A549 (cell line): ENCODE data around the gene ZDHHC9. TPM values are rescaled to one million over a fixed set of nuclear protein-coding genes. Genes with fewer than 3 reads are reported as not detected.

Source experiments
- ATAC-seq, 2 experiments: fragments of 200-7000 bp in 1 of 2; fragments of >200 bp in 1 of 2; cut with Nextera tagmentation in 1 of 2; cut with Tn5 transposase in 1 of 2; 3 replicates each; pipeline versions ENCODE4 v1.8.0 to v1.9.1; 2018 to 2020; ENCODE audit warnings: mild to moderate bottlenecking in 1 of 2, moderate library complexity in 1 of 2
- CTCF ChIA-PET: fragments of 300-600 bp; sonication (Branson Sonifier 250); formaldehyde crosslinking; extraction: SDS; loops from one replicate; lab custom pipeline; 2021; ENCODE audit warnings: antibody characterized with exemption, inconsistent platforms; lab: Yijun Ruan, JAX
- POLR2A ChIA-PET: fragments of 350-600 bp; formaldehyde crosslinking; extraction: SDS; loops from one replicate; lab custom pipeline; 2021; ENCODE audit warnings: antibody characterized with exemption, inconsistent platforms; lab: Yijun Ruan, JAX
- DNase-seq, 2 experiments: peaks; one replicate each; pipeline versions ENCODE4 v3.0.0 to v3.0.0-alpha.2; 2011 to 2016; ENCODE audit warnings: low read depth in 1 of 2, low spot score in 1 of 2
- FAIRE-seq: peaks from 2 replicates; lab custom pipeline; 2011; peaks lifted over from hg19 to GRCh38; lab: Jason Lieb, UNC
- H3K27ac ChIP-seq, 2 experiments: fragments of >200 bp; sonication (Bioruptor Twin); formaldehyde crosslinking; 3 replicates each; pipeline ENCODE4 v1.5.1; 2016 to 2017
- H3K4me1 ChIP-seq: fragments of >200 bp; sonication (Bioruptor Twin); formaldehyde crosslinking; 3 replicates; pipeline ENCODE4 v1.6.1; 2016
- H3K4me2 ChIP-seq: fragments of >200 bp; sonication (Bioruptor Twin); formaldehyde crosslinking; 3 replicates; pipeline ENCODE4 v1.6.1; 2016
- H3K4me3 ChIP-seq: fragments of >200 bp; sonication (Bioruptor Twin); formaldehyde crosslinking; 3 replicates; pipeline ENCODE4 v1.5.1; 2016
- H3K9me3 ChIP-seq: fragments of >200 bp; sonication (Bioruptor Twin); formaldehyde crosslinking; 3 replicates; pipeline ENCODE4 v1.6.1; 2016
- BHLHE40 ChIP-seq: IDR thresholded peaks from 2 replicates; pipeline ENCODE4 v1.6.1; 2012; ENCODE audit warnings: low read depth, low read length, inconsistent platforms
- CHD2 ChIP-seq: fragments of 150-350 bp; IDR thresholded peaks from 2 replicates; pipeline ENCODE4 v1.6.1; 2014; ENCODE audit warnings: low read length; ENCODE audit not compliant: partially characterized antibody
- GATA3 ChIP-seq: IDR thresholded peaks from 2 replicates; pipeline ENCODE4 v1.6.1; 2012; ENCODE audit warnings: borderline replicate concordance
- HDAC2 ChIP-seq: fragments of 200-600 bp; sonication (generic); IDR thresholded peaks from 2 replicates; pipeline ENCODE4 v1.6.1; 2016
- MAFK ChIP-seq: fragments of 450-650 bp; IDR thresholded peaks from 2 replicates; pipeline ENCODE4 v1.6.1; 2014; ENCODE audit not compliant: partially characterized antibody
- NFE2L2 ChIP-seq: fragments of 150-350 bp; conservative IDR thresholded peaks from 2 replicates; pipeline ENCODE4 v1.6.1; 2014; ENCODE audit warnings: low read length
- NPAS2 ChIP-seq: fragments of 250-450 bp; sonication (Bioruptor Pico); IDR thresholded peaks from 2 replicates; pipeline ENCODE4 v1.8.0; 2022; ENCODE audit warnings: mild to moderate bottlenecking, moderate library complexity, borderline replicate concordance
- NR3C1 ChIP-seq: fragments of >200 bp; sonication (Bioruptor Twin); formaldehyde crosslinking; IDR thresholded peaks from 3 replicates; pipeline ENCODE4 v1.6.1; 2017
- RAD21 ChIP-seq, 2 experiments: fragments of >200 bp in 1 of 2; sonication (Bioruptor Twin) in 1 of 2; formaldehyde crosslinking in 1 of 2; IDR thresholded peaks in 1 of 2; conservative IDR thresholded peaks in 1 of 2; 2 replicates in 1 of 2; 3 replicates in 1 of 2; pipeline ENCODE4 v1.6.1; 2012 to 2018; ENCODE audit warnings: inconsistent platforms in 1 of 2
- RCOR1 ChIP-seq: fragments of 150-350 bp; IDR thresholded peaks from 2 replicates; pipeline ENCODE4 v1.6.1; 2014; ENCODE audit warnings: antibody characterized with exemption, low read length, low read depth
- RFX5 ChIP-seq: fragments of 450-650 bp; IDR thresholded peaks from 2 replicates; pipeline ENCODE4 v1.7.1; 2014; ENCODE audit warnings: antibody characterized with exemption, mild to moderate bottlenecking, moderate library complexity
- SMC3 ChIP-seq: fragments of >200 bp; sonication (Bioruptor Twin); formaldehyde crosslinking; IDR thresholded peaks from 3 replicates; pipeline ENCODE4 v1.6.1; 2018; ENCODE audit warnings: inconsistent platforms
- TFCP2L1 ChIP-seq: fragments of 250-450 bp; sonication (Bioruptor Pico); IDR thresholded peaks from 2 replicates; pipeline ENCODE4 v1.5.0; 2021; ENCODE audit warnings: mild to moderate bottlenecking
- TP53 ChIP-seq: fragments of 250-450 bp; sonication (Bioruptor Pico); IDR thresholded peaks from 2 replicates; pipeline ENCODE4 v1.5.0; 2021; ENCODE audit warnings: mild to moderate bottlenecking, moderate library complexity
- ZFP36 ChIP-seq: fragments of 450-650 bp; IDR thresholded peaks from 2 replicates; pipeline ENCODE4 v1.6.1; 2014; ENCODE audit warnings: borderline replicate concordance; ENCODE audit not compliant: partially characterized antibody
- ZSCAN20 ChIP-seq: fragments of 250-450 bp; sonication (Bioruptor Pico); IDR thresholded peaks from 2 replicates; pipeline ENCODE4 v1.8.0; 2022; ENCODE audit warnings: mild to moderate bottlenecking, moderate library complexity
- WGBS: methylation state at CpG from one replicate; pipeline ENCODE4 v1.1.6; 2017; ENCODE audit errors: missing lambda C conversion rate; 5-methylcytosine and 5-hydroxymethylcytosine counted together
- polyA plus RNA-seq, 4 experiments: library from polyadenylated mRNA; depleted of rRNA in 3 of 4; stranded (reverse); fragments of >200 nt; fragmentation: RNase III in 1 of 4; extraction: RNeasy Plus Mini Kit Qiagen cat#74134 plus additional on column Dnase treatment in 1 of 4; gene quantifications; 2 replicates in 3 of 4; 3 replicates in 1 of 4; pipeline ENCODE4 v1.2.3, GENCODE V29; 2011 to 2017
- small RNA-seq, 6 experiments: library from RNA; depleted of rRNA; stranded (forward); fragments of <200 nt; gene quantifications; one replicate each; pipeline ENCODE3, GENCODE V24; 2012

The ZDHHC9 gene
- polyA plus RNA-seq, 2 of the 4 experiments (the other 2 are of a cell fraction) = 20.2 to 50.6 TPM

- POLR2A ChIA-PET = no interaction called here
- ATAC-seq (peak in 1 of 2 experiments; percentile 28; a peak in 2 of 6 replicates), FAIRE-seq (no peak), DNase-seq (no peak)
- WGBS = 91% methylated on average over 16 of the region's 18 CpGs
- TF ChIP-seq RFX5 (no peak), SMC3 (no peak), GATA3 (no peak), NFE2L2 (no peak), TFCP2L1 (CRISPR knock-in tag) (no peak), MAFK (no peak), TP53 (CRISPR knock-in tag) (no peak), RCOR1 (no peak), NR3C1 (no peak), BHLHE40 (no peak), ZFP36 (no peak), NPAS2 (CRISPR knock-in tag) (no peak), HDAC2 (no peak)
- Histone ChIP-seq H3K27ac (no peak overlapping the region), H3K4me3 (no peak overlapping the region), H3K9me3 (no peaks in the 10 kb centered on the region), H3K4me1 (no peaks in the 10 kb centered on the region), H3K4me2 (no peak overlapping the region)
- CTCF ChIA-PET = interaction anchor here (0.6 to 1.9 kb wide), 7 partner anchors 11 to 305 kb away, joined by 3 to 6 read pairs (median 4); no protein-coding TSS in a partner anchor
Measured at GRCh38 chrX:129755779-129756650, 87.7 kb downstream of the ZDHHC9 start.

GRCh38 chrX:129754056-129755024 is 89.3 kb downstream of the ZDHHC9 start:
- CTCF ChIA-PET = interaction anchor here (0.7 to 1.9 kb wide), 6 partner anchors 9 to 307 kb away, joined by 3 to 6 read pairs (median 4); no protein-coding TSS in a partner anchor
- TF ChIP-seq CHD2 (no peak), ZSCAN20 (CRISPR knock-in tag) (no peak), RAD21 (conservative IDR thresholded peaks at IDR 0.05 in 1 of 2, IDR thresholded peaks at IDR 0.05 in 1 of 2) (peak in 1 of 2 experiments; percentile 15; a peak in 1 of 5 replicates)
- TF ChIP-seq, all 56 proteins: peak for 1

More at GRCh38 chrX:129754056-129755024, 89.3 kb downstream of the ZDHHC9 start:
- Histone ChIP-seq H3K27ac (no peak overlapping the region), H3K4me2 (no peak overlapping the region), H3K9me3 (no peaks in the 10 kb centered on the region), H3K4me1 (no peaks in the 10 kb centered on the region), H3K4me3 (no peak overlapping the region)
- no peak for FAIRE-seq
- POLR2A ChIA-PET = no interaction called here
- no peak for DNase-seq
- WGBS = 82% methylated on average over 12 of the region's 22 CpGs
- 0 out of 6 replicates have a peak, but pooled peaks of 1 of the 2 experiments have one; percentile 18 for ATAC-seq

Small RNAs within 50 kb of the gene (small RNA-seq; reads per million reads assigned to genes)
- 0 reads per million in 6 experiments for gene RF00017

Other genes starting within 250 kb of the ZDHHC9 start
- gene APLN, start 188.9 kb downstream of the ZDHHC9 start, polyA plus RNA-seq (2011; rRNA removed) = 0.15 and 0.18 TPM in 2 replicates
- gene APLN, start 188.9 kb downstream of the ZDHHC9 start, polyA plus RNA-seq (2017; fragmentation: RNase III; extraction: RNeasy Plus Mini Kit Qiagen cat#74134 plus additional on column Dnase treatment) = 0.74 to 0.77 TPM (median 0.75 TPM) in 3 replicates
- not detected in 2 replicates for gene XPNPEP2, start 104.9 kb downstream of the ZDHHC9 start, polyA plus RNA-seq (2011; rRNA removed)
- not detected in 3 replicates for gene XPNPEP2, start 104.9 kb downstream of the ZDHHC9 start, polyA plus RNA-seq (2017; fragmentation: RNase III; extraction: RNeasy Plus Mini Kit Qiagen cat#74134 plus additional on column Dnase treatment)
- not detected in 2 replicates for gene SASH3, start 63.9 kb downstream of the ZDHHC9 start, polyA plus RNA-seq (2011; rRNA removed)
- not detected in 3 replicates for gene SASH3, start 63.9 kb downstream of the ZDHHC9 start, polyA plus RNA-seq (2017; fragmentation: RNase III; extraction: RNeasy Plus Mini Kit Qiagen cat#74134 plus additional on column Dnase treatment)
- 36.5 and 47.3 TPM in 2 replicates for gene UTP14A, start 62.3 kb upstream of the ZDHHC9 start, polyA plus RNA-seq (2011; rRNA removed)
- gene UTP14A, start 62.3 kb upstream of the ZDHHC9 start, polyA plus RNA-seq (2017; fragmentation: RNase III; extraction: RNeasy Plus Mini Kit Qiagen cat#74134 plus additional on column Dnase treatment) = 35.6 to 39.9 TPM (median 38.7 TPM) in 3 replicates
- gene BCORL1, start 138.7 kb upstream of the ZDHHC9 start, polyA plus RNA-seq (2011; rRNA removed) = 1.4 and 2.3 TPM in 2 replicates
- gene BCORL1, start 138.7 kb upstream of the ZDHHC9 start, polyA plus RNA-seq (2017; fragmentation: RNase III; extraction: RNeasy Plus Mini Kit Qiagen cat#74134 plus additional on column Dnase treatment) = 4.8 to 6.3 TPM (median 6.1 TPM) in 3 replicates